GM21619 (cell line): ENCODE data around the gene SH3BGRL3.

Experiments
- ATAC-seq: cut with Tn5 transposase; IDR thresholded peaks from one replicate; pipeline ENCODE4 v1.9.1; 2021; ENCODE audit not compliant: unreplicated experiment

SH3BGRL3 gene

DNA sequence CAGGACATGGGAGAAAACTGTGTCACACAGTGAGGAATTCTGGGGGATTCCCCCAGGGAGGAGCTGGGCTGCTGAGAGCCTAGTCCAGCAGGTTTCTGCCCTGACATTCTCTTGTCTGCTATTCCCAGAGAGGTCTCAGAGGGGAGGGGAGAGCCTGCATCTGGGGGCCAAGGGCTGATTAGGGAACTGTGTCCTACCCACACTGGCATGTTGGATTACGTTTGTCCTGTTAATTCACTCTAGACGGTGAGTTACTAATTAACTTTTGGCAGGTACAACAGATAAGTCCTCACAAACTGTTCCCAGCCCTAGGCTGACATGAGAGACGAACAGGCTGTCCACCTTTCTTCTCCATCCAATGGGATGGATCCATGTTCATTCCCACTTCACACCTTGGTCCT, 2.6 kb upstream of the SH3BGRL3 start:
- ATAC-seq, result no peak

DNA sequence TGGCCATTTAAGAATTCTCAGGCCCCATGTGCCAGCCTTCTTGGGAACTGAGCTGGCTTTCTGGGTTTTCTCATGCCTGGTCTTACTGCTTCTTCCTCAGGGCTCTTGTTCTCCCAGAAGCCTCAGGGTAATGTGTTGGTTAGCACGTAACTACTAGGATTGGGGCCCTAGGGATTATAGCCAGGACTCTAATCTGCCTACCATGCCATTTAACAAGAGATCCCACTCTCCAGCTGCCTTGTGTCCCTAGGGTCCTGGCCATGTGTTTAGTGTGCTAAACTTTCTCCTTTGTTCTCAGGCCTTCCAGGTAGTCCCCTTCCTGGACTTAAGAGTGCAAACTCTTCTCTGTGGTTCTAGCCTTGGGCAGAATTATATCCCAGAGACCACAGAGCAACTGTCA, 2.2 kb upstream of the SH3BGRL3 start:
- no peak for ATAC-seq

DNA sequence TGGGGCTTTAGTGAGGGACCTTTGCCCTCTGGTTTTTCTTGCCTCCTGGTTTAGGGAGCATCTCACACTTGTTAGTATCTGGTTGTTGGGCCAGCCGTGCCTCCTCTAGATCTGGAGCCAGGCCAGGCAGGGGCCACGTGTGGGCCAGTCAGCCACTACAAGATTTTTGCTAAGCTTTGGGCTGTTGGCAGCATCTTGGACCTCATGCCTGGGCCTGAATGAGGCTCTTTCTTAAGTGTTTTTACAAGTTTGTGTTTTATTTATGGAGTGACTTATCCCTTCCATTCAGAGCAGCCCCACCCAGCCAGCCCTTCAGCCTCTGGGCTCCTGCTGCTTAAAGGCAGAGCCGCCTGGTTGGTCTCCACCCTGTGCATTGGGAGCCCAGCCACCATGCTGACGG, 1.6 kb upstream of the SH3BGRL3 start:
- no peak for ATAC-seq

DNA sequence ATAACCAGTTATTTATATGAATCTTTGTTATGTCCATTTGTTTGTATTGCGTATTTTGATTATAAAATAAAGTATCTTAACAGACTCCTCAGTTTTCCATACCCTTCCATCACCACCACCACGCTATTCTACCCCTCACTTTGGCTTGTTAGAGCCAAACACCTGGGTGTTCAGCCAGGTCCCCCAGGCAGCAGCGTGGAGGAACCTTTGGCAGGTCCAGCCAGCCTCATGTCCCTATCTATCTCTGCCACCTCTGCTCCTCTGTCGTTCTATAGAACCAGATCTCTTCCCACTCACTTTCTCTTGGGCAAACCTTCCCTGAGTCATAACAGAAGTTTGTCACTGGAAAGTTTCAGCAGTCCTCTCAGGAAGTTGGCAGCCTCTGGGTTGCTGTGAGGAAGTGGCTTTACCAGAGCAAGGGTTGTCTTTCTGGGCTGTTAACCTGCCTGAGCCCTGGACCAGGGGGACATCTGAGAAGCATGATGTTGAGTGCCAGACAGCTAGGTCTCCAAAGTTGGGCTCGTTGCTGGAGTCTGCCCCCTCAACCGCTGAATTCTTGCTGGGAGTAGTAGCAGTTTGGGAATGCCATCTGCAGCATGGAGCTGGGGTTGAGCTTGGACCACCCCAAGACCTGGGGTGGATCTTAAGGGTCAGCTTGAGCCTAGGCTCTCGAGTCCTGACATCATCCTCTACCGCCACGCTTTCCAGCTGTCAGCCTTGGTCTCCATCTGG, 996 bp upstream of the SH3BGRL3 start:
- no peak for ATAC-seq

DNA sequence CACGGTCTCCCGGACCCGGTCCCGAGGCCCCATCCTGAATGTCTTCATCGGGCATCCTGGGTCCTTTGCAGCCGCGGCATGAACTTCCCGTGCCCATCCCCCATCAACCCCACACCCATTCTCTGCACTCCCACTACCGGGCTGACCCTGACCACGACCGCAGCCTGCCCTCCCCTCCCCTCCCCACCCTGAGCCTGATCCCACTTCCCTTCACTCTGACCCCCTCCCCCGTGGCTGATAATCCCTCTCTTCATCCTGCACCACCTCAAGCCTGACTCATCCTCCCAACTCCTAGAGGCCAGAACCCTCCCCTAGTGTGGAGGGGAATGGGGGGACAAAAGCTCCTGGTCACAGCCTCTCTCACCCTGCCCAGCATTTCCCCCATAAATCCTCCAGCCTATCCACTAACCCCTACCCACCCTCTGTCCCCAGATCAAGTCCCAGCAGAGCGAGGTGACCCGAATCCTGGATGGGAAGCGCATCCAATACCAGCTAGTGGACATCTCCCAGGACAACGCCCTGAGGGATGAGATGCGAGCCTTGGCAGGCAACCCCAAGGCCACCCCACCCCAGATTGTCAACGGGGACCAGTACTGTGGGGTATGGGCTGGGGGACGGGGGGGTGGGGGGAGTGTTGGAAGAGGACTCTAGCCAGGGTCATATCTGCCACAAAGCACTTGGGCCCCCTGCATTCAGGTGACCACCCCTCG, 602 bp downstream of the SH3BGRL3 start:
- ATAC-seq, result no peak

DNA sequence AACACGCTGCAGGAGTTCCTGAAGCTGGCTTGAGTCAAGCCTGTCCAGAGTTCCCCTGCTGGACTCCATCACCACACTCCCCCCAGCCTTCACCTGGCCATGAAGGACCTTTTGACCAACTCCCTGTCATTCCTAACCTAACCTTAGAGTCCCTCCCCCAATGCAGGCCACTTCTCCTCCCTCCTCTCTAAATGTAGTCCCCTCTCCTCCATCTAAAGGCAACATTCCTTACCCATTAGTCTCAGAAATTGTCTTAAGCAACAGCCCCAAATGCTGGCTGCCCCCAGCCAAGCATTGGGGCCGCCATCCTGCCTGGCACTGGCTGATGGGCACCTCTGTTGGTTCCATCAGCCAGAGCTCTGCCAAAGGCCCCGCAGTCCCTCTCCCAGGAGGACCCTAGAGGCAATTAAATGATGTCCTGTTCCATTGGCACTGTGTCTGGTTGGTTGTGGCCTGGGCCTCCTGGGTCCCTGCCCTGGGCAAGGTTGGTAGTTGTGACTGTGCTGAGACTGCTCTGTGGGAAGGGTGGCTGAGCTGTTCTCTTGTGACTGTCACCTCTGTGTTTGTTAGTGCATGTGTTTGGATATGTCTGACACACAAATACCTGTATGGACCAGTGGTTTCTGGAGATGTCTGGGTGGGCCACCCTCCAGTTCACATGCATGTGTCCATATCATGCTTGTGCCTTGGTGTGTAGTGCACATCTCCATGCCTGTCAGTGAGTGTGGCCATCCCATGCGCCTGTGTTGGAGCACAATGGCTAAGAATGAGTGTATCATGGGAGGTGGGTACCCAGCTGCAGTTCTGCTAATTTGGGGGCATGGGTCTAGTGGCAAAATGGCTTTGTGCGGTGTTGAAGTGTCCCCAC, 1.4 kb downstream of the SH3BGRL3 start:
- no peak for ATAC-seq

DNA sequence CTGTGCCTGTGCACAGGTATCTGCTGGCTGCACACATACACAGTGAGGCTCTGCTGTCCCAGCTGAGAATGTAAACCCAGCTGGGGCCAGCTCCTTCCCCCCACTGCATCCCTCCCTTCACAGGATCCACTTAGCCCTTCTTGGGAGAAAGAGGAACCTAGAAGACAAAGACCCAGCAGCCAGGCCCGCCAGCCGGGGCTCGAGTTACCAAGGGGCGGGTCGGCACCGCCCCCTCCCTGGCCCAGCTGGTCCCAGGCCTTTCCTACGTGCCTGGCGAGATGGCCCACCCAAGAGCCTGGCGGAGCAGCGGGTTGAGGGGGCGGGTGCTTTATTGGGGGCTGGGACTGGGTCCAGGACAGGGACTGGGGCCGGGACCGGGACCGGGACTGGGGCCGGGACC, 2.1 kb downstream of the SH3BGRL3 start:
- ATAC-seq, result no peak

DNA sequence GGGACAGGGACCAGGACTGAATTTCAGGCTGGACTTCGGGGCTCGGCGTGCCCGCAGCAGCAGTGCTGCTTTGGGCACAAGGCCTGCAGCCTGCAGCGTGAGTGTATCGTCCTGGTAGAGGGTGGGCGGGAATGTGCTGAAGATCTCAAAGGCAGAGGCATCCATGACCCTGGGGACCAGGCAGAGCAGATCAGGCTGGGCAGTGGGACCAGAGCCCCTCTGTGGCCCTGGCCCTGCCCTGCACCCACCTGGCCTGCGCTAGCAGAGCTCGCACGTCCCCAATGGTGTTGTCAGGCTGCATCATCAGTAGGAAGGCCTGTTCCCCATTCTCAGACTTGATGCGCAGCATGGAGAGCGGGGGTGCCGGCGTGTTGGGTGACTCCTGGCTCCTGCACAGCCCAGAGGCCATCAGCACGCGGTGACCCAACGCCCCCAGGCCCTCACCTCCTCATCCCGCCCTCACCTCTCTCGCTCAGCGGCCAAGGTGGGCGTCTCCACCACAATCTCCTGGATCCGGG, 2.6 kb downstream of the SH3BGRL3 start:
- no peak for ATAC-seq

DNA sequence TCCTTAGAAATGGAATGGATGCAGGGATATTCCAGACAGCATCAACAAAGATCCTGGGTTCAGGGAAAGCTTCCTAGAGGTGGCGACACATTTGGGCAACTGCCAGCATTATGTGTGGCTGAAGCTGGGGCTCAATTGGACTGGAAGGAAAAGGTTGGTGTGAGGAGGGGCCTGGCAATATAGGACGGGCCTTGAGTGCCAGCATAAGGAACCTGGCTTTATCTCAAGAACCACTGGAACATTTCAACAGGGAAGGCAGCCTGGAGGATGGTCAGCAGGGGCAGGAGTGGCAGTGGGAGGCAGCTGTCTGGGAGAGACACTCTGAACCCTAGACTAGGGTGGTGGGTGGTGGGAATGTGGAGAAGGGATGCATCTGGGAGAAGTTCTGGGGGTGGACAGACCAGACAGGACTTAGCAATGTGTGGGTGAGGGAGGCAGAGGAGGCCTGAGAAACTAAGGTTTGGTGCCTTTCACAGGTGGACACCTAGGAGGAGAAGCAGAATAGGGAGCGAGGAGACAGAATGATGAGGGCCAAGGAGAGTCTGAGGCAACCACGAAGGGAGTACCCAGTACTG, 3.5 kb downstream of the SH3BGRL3 start:
- no peak for ATAC-seq

DNA sequence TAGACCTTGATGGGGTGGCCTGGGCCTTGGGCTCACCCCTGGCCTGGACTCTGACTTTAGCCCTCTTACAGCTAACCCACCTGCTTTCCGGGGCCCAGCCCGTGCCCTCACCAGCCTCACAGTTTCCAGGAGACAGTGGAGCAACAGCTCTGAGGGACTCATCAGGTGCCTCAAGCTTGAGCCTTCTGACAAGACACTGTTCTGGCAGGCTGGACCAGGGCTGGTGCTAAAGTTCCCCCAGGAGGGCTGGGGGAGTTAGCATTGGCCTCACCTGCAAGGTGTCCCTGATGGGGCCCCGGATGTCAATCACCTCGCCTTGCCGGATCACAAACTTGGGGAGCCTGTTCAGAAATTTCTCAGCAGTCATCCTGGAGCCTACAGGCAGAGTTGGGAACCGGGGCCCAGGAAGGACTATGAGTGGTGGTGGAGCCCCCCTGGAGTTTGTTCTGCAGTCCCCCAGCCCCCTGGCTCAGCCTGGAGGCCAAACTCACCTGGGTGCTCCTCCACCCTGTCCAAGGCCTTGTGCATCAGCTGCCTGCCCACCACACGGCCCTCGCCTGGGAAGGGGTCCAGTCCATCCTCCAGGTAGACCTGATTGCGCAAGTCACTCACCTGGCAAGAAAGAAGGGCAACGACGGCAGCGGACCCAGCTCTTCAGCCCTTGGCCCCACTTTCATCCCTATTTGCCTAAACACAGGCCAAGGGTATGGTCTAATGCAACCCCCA, 4.1 kb downstream of the SH3BGRL3 start:
- ATAC-seq, result no peak

DNA sequence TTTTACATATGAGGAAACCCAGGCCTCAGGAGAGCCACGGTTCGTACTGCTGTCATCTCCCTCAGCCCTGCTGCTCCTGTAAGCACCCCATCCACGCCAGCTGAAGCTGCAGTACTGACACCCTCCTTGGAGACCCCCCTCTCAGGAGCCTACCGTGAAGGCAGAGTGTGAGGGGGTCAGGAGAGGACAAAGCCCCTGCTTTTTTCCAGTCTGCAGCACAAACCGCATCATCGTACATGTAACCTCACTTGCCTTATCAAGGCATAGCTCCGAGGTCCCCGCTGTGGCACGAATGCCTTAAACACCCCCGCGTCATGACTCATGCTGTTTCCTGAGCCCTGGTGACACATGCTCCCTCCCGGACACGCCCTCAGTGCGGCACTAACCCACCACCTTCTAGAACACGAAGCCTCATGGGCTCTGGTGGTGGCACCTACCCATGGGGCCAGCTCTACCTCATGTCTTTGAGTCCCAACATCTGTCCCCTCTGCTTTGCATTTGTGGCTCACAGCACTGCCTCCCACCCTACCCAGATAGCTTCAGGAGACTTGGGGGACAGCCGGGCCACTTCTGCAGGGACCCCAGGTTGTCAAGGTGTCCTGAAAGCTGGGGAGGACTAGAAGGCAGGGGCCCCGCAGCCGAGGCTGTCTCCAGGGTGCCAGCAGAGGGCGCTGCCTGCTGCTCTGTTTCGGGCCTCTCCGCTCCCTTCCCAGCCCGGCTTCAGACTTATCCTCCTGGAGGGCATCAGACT, 4.9 kb downstream of the SH3BGRL3 start:
- no peak for ATAC-seq

DNA sequence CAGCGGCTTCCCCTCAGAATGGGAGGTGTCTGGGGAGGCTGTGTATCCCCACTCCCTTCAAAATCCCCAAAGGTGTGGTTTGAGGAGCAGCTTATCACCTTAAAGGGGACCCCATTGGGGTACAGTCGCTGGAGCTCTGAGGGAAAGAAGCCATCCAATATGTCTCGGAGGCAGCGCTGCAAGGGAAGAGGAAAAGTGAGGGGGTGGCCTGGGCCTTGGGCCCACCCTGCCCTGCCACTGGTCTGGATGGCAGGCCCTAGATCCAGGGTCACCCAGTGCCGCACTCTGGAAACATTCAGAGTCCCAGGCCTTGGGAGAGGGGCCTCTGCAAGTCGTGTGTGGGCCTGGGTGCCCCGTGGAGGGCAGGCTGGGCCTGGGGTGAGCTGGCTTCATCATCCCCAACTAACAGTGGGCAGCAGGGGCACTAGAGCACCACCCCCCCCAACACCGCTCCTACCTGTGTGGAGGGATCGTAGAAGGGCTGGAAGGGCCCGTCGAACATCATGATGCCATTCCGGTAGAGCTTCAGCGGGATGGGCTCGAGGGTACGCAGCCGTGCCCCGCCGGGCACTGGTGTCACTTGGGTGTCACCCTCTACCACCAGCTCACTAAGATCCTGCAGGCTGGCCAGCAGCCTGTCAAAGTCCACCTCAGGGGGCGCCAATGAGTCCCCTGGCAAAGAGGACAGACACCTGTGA, 5.6 kb downstream of the SH3BGRL3 start:
- ATAC-seq, result no peak

DNA sequence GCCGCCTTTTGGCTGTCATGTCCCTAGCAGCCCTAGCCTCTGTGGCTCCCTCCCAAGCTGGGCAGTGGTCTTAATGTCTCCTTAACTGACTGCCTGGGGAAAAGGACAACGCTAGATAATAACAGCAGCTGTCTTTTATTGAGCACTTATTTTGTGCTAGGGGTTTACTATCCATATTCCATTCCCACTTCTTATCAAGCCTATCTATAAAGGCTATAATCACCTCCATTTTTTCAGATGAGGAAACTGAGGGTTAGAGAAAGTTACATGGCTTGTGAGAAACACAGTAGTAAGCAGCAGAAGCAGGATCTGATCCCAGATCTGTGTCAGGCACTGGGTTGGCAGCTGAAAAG, 6.2 kb downstream of the SH3BGRL3 start:
- ATAC-seq, result no peak

DNA sequence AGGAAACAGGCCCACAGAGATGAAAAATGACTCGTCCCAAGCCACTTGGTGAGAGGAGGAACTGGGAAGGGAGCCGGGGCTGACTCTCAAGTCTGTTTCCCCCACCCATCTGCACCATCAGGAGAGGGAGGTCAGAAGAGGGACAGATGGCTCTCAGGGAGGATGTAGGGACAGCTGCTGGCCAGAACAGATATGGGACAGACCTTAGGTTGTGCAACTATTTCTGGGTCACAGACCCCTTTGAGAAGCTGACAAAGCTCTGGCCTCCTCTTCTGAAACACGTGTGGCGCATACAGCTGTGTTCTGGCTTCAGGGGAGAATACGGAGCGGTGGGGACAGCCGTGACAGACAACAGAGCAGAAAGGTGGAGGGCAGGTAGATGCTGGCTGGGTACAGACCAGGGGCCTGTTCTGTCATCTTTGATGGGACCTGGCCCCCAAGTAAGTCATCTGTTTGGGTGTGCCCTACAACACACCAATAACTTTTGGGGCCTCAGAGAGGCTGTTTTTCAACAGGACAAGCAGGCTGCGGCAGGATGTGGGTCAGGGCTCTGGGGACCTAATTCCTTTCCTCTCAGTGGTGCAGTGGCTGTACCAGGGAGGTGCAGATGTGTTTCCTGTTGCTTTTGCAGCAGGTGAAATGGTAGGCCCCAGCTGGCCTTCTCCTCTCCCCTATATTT, 7.3 kb downstream of the SH3BGRL3 start:
- ATAC-seq, result no peak

DNA sequence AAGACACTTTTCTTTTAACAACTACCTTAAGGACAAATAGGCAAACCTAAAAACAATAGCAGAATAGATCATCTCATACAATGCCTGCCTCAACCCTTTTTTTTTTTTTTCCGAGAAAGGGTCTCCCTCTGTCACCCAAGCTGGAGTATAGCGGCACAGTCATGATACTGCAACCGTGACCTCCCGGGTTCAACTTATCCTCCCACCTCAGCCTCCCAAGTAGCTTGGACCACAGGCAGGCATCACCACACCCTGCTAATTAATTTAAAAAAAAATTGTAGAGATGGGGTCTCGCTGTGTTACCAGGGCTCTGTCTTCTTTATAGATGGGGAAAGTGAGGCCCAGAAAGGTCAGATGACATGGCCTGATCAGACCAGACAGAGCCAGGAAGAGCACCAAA, 7.9 kb downstream of the SH3BGRL3 start:
- no peak for ATAC-seq

DNA sequence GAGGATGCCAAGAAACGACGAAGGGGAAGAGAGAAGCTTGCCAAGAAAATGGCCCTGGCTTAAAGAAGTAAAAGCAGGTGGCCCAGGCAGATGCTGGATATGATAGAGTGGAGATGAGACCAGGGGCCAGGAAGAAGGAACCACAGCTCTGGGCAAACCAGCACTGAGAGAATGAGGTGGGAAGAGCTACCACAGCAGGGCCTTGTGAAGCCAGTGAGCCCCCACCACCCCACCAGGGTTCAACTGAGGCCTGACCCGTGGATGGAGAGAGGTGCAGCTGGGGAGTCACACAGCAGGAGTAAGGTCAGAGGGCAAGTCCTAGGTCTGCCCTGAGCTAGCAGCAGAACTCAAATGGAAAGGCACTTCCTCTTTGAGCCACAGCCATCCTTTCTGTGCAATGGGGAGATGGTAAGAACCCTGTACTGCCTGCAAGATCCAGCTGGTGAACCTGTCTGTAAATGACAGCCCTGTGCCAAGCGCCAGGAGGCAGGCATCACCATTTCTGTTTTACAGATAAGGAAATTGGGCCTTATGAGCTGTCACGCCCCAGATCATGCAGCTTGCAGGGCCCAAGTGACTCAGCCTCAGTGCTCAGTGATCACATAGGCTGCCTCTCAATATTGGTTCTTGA, 8.5 kb downstream of the SH3BGRL3 start:
- ATAC-seq, result no peak

DNA sequence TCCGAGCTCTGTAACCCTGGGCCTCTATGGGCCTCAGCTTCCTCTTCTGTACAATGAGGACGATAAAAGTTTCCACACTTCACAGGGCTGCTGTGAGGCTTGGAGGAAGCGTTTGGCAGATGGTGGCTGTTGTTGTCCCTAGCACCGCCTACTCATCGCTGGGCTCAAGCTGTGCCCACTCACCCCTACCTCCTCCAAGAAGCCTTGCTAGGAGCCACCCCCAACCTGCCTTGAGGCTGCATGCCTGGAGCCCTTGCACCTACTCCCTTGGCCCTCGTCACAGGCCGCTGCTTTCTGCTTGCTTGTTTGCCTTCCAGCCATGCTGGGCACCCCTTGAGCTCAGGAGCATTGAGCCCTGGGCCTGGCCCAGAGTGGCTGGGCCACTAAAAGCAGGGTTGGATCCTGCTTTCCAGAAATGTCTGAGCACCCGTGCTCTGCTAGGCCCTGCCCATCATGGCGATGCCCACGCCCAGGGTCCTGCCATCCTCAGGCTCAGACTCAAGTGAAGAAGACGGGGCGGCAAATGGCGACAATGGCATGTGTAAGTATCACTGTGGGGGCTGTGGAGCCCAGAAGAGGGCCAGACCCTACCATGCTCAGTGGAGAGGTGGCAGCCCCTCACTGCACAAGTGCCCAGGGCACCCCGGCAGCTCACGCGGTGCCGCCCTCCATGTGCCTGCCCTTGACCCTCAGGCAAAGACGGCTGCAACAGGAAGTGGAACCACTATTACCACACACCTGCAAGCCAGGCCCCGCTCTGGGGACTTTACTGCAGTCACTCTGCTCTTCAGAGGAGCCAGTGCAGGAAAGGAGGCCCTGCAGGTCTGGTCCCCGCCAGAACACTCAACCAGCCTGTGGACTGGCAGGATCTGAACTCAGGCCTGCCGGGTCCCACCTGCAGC, 9.5 kb downstream of the SH3BGRL3 start:
- no peak for ATAC-seq
